Testis (tissue), 2 donors: Measurements from ENCODE around the gene ANO7.

Experiments used
- CTCF ChIP-seq, 3 experiments: fragments of 450-650 bp in 2 of 3; fragments of 200-600 bp in 1 of 3; sonication (generic) in 1 of 3; IDR thresholded peaks; one replicate each; pipeline ENCODE4 v1.5.1; 2016 to 2019; ENCODE audit warnings: antibody characterized with exemption in 3 of 3, mild to moderate bottlenecking in 2 of 3, moderate library complexity in 1 of 3
- POLR2A ChIP-seq: fragments of 450-650 bp; IDR thresholded peaks from one replicate; pipeline ENCODE4 v1.6.1; 2017; ENCODE audit warnings: antibody characterized with exemption, mild to moderate bottlenecking, moderate library complexity

DNA sequence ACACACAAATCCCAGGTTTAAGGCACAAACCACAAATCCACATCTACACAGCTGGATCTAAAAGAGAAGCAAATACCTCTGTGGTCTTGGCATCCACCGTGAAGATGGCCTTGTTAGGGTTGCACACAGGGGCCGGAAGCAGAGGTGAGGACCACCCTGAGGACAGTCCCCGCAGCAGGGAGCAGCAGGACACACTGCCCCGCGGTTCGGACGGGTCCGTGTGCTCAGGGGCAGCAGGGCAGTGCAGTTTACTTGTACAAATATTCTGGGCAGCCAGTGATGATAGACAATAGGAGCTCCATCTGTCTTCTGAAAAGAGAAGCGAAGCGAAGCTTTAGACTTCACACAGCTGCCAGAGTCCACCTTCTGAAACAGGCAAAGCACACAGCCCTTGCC, 48.0 kb upstream of the ANO7 start:
- no peak for TF ChIP-seq CTCF (IDR thresholded peaks at IDR 0.05)
- no peak for TF ChIP-seq POLR2A
